IPS-NIHi7 (cell line): Measurements from ENCODE around the gene PLCH2.
A peak's percentile ranks its signal among the peaks of the same experiment; 100 is the strongest.
"Not testable (repeated sequence)": the region's sequence is repeated elsewhere in the genome, so short reads cannot be mapped to it uniquely, and the experiment has no call there.

Source experiments
- DNase-seq: peaks from one replicate; pipeline ENCODE4 v3.0.0; 2012; ENCODE audit warnings: mixed read lengths; ENCODE audit errors: extremely low spot score

The PLCH2 gene

DNA sequence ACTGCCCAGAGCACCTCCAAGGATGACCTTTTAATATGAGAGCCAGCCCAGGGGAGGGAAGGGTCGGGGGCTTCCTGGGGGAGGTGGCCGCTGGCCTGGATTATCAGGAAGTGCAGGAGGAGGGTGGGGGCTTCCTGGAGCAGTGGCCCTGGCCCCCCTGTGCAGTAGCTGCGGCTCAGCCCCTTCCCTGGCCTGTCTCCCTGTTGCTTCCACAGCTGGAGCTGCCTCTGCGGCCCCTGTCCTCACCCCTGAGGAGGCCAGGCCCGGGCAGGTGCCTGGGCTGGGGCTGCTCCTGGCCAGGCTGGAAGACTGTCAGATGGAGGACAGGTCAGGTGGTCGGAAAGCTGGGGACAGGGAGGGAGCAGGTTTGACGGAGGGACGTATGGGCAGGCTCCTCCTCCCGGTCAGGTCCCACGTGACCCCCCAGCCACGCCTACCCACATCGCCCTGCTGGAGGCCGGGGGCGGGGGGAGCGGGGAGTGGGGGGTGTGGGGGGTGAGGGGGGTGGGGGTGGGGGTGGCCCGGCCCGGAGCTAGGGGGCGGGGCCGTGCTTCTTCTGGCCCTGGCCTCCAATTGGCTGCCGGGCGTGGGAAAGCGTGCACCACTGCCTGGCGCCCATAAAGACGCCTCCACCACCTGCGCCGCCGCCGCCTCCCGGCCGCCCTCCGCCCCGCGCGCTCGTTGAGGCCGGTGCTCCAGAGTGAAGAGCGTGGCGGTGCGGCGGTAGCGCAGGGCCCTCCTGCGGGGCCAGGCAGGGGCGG lies 69.8 kb downstream of the PLCH2 start:
- DNase-seq, result peak; percentile 96

GRCh38 chr1:2546515-2547209 lies 70.6 kb downstream of the PLCH2 start:
- peak; percentile 88 for DNase-seq

GRCh38 chr1:2547210-2548067 lies 71.3 kb downstream of the PLCH2 start:
- DNase-seq, result no peak

- peak; percentile 87 for DNase-seq
Measured at GRCh38 chr1:2548068-2548589, 72.0 kb downstream of the PLCH2 start.

GRCh38 chr1:2549367-2550029 lies 73.4 kb downstream of the PLCH2 start:
- not testable (repeated sequence) for DNase-seq

- DNase-seq, result not testable (repeated sequence)
Measured at GRCh38 chr1:2550309-2550861, 74.3 kb downstream of the PLCH2 start.

DNA sequence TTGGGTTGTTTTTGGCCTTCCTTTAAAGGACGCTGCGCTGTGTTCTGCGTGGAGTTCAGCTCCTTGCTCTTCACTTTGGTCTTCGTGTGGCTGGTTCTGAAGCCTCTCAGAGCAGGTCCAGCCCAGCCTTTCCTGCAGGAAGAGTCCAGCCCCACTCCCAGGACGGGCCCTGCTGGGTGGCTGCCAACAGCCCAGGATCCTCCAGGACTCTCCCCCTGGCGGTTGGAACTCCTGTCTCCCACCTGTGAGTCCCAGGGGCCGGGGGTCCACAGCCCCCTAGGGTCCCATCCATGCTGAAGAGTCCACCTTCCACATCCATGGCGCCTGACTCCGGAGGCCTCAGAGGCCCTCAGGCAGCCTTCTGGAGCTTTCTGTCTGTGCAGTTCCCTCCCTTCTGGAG lies 75.5 kb downstream of the PLCH2 start:
- DNase-seq, result not testable (repeated sequence)

- DNase-seq, result no peak
Measured at GRCh38 chr1:2552189-2552588, 76.1 kb downstream of the PLCH2 start.

- DNase-seq, result not testable (repeated sequence)
Measured at GRCh38 chr1:2553076-2553475, 77.0 kb downstream of the PLCH2 start.

DNA sequence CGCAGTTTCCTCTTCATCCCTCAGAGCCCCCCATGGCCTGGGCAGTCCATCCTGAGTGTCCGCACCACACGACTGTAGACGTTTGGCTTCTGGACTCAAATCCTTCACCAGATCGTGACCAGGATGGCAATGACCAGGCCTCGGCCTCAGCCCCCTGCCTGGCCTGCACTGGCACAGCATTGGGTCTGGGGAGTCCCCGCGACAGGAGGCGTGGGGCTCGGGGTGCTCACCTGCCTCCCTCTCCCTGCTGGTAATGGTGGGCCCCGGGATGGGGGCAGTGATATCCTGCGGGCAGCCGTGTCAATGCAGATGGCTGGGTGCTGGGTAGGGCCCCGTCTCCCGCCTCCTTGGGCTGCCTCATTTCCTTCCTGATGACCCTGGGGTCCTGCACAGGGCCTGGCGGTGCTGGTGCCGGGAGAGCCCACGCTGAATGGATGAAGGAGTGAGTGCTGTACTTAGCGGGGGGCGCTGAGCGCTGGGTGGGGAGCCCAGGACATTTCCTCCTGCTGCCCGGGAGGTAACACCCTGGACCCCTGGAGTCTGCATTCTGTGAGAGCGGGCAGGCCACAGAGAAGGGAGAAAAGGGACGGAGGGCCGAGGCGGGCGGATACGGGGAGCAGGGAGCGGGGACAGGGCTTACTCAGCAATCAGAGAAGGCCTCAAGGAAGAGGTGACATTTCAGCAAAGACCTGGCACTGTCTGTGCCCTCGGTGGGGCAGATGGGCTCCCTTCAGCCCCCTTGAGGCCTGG lies 78.0 kb downstream of the PLCH2 start:
- no peak for DNase-seq

DNA sequence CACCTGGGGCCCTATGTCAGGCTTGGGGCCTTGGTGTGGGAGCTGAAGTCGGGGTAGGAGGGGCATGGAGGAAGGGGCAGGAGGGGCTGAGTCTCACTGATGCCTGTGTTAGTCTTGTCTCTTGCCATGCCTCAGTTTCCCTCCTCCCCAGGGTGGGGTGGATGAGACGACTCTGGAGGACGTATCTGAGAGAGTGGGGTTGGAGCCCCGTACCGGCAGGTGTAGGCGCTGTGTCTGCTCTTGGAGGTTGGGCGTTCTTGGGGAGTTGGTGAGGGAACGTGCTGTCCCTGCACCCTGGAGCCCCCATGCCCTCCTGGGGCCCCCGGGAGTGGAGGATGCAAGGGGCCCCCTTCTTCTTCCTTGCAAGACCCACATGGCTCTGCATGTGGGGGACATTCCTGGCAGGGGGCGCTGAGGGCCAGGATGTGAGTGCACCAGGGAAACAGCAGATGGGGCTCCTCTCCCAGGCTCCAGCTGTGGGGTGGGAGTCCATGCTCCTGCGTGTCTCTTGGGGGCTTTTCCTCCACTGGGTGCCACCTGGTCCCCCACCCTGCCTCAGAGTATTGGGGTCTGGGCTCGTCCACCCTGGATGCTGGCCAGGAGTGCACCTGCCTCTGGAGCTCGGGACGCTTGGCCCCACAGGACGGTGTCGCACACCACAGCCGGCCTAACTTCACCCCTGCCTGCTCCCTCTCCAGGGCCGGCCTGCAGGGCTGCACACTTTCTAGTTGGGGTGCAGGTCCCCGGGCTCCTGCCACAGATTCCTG lies 78.7 kb downstream of the PLCH2 start:
- peak; percentile 49 for DNase-seq
